Neuronal stem cell (in vitro differentiated cells): ENCODE results near the gene STXBP5.

Source experiments
- DNase-seq: peaks from one replicate; pipeline ENCODE4 v3.0.0-alpha.2; 2013; ENCODE audit warnings: low spot score
- H2AFZ ChIP-seq: one replicate; pipeline ENCODE4 v1.6.1; 2013; ENCODE audit warnings: mild to moderate bottlenecking, low read length, inconsistent platforms
- H2AK5ac ChIP-seq: 2 replicates; pipeline ENCODE4 v1.6.1; 2013; ENCODE audit warnings: low read depth, mild to moderate bottlenecking, inconsistent platforms, low read length, moderate library complexity, mixed read lengths
- H2BK120ac ChIP-seq: 2 replicates; pipeline ENCODE4 v1.6.1; 2013; ENCODE audit warnings: low read depth, mild to moderate bottlenecking, inconsistent platforms, low read length, moderate library complexity, mixed read lengths
- H2BK12ac ChIP-seq: one replicate; pipeline ENCODE4 v1.6.1; 2013; ENCODE audit warnings: low read length, inconsistent platforms
- H2BK15ac ChIP-seq: 2 replicates; pipeline ENCODE4 v1.6.1; 2013; ENCODE audit warnings: mild to moderate bottlenecking, low read length, inconsistent platforms, mixed read lengths
- H2BK5ac ChIP-seq: one replicate; pipeline ENCODE4 v1.6.1; 2013; ENCODE audit warnings: inconsistent platforms, mild to moderate bottlenecking, low read length, moderate library complexity
- H3K14ac ChIP-seq: one replicate; pipeline ENCODE4 v1.6.1; 2013; ENCODE audit warnings: low read length, inconsistent platforms
- H3K18ac ChIP-seq: 2 replicates; pipeline ENCODE4 v1.6.1; 2013; ENCODE audit warnings: low read length, inconsistent platforms
- H3K23ac ChIP-seq: 2 replicates; pipeline ENCODE4 v1.6.1; 2013; ENCODE audit warnings: low read depth, mild to moderate bottlenecking, mixed read lengths, low read length, inconsistent platforms; ENCODE audit not compliant: poor library complexity
- H3K27ac ChIP-seq: replicated peaks from 3 replicates; pipeline ENCODE4 v1.5.1; 2013; ENCODE audit warnings: low read length, inconsistent platforms
- H3K27me3 ChIP-seq, 3 experiments: 2 replicates each; pipeline ENCODE4 v1.6.1; 2013; ENCODE audit warnings: low read length in 3 of 3, mild to moderate bottlenecking in 2 of 3, inconsistent platforms in 1 of 3, low read depth in 1 of 3, mixed read lengths in 1 of 3, moderate library complexity in 1 of 3; ENCODE audit not compliant: control insufficient read depth in 3 of 3, insufficient read depth in 3 of 3
- H3K36me3 ChIP-seq, 2 donors: replicated peaks in 1 of 2; 2 replicates each; pipeline ENCODE4 v1.6.1; 2013; ENCODE audit warnings: low read length in 2 of 2; ENCODE audit not compliant: control insufficient read depth in 2 of 2, insufficient read depth in 2 of 2
- H3K4ac ChIP-seq: 2 replicates; pipeline ENCODE4 v1.6.1; 2013; ENCODE audit warnings: inconsistent platforms, mild to moderate bottlenecking, low read length, moderate library complexity
- H3K4me1 ChIP-seq, 2 donors: 1 replicate in 1 of 2; 2 replicates in 1 of 2; pipeline ENCODE4 v1.6.1; 2013; ENCODE audit warnings: low read length in 2 of 2, low read depth in 1 of 2; ENCODE audit not compliant: control insufficient read depth in 2 of 2, insufficient read depth in 1 of 2
- H3K4me2 ChIP-seq: one replicate; pipeline ENCODE4 v1.6.1; 2013; ENCODE audit warnings: mild to moderate bottlenecking, low read length, inconsistent platforms; ENCODE audit not compliant: insufficient read depth, poor library complexity, severe bottlenecking
- H3K4me3 ChIP-seq, 2 donors: 2 replicates each; pipeline ENCODE4 v1.5.1; 2013; ENCODE audit warnings: low read length in 2 of 2, mild to moderate bottlenecking in 2 of 2, inconsistent platforms in 1 of 2, moderate library complexity in 1 of 2
- H3K79me1 ChIP-seq: one replicate; pipeline ENCODE4 v1.6.1; 2013; ENCODE audit warnings: low read depth, mild to moderate bottlenecking, inconsistent platforms, low read length, moderate library complexity
- H3K9ac ChIP-seq: one replicate; pipeline ENCODE4 v1.6.1; 2013; ENCODE audit warnings: mild to moderate bottlenecking, low read depth, low read length, inconsistent platforms; ENCODE audit not compliant: poor library complexity
- H3K9me3 ChIP-seq, 2 donors: replicated peaks in 1 of 2; 2 replicates each; pipeline versions ENCODE3 to v1.6.1; 2013; ENCODE audit warnings: low read length in 2 of 2, mild to moderate bottlenecking in 2 of 2, inconsistent platforms in 1 of 2, low read depth in 1 of 2, mixed read lengths in 1 of 2, moderate library complexity in 1 of 2; ENCODE audit not compliant: control insufficient read depth in 2 of 2, insufficient read depth in 1 of 2
- H4K8ac ChIP-seq: one replicate; pipeline ENCODE4 v1.6.1; 2013; ENCODE audit warnings: low read depth, mild to moderate bottlenecking, inconsistent platforms, low read length, moderate library complexity
- H4K91ac ChIP-seq: one replicate; pipeline ENCODE4 v1.6.1; 2013; ENCODE audit warnings: low read length, low read depth, mild to moderate bottlenecking, inconsistent platforms; ENCODE audit not compliant: poor library complexity
- WGBS, 2 donors: extraction: QIAGEN DNeasy Blood & Tissue Kit; methylation state at CpG; one replicate each; pipeline ENCODE4 v1.1.7; 2013; ENCODE audit warnings: missing lambda C conversion rate in 2 of 2, mixed read lengths in 1 of 2; ENCODE audit not compliant: insufficient read length in 2 of 2, insufficient replicate concordance in 1 of 2; ENCODE audit errors: extremely low coverage in 2 of 2; 5-methylcytosine and 5-hydroxymethylcytosine counted together

STXBP5 gene

DNA sequence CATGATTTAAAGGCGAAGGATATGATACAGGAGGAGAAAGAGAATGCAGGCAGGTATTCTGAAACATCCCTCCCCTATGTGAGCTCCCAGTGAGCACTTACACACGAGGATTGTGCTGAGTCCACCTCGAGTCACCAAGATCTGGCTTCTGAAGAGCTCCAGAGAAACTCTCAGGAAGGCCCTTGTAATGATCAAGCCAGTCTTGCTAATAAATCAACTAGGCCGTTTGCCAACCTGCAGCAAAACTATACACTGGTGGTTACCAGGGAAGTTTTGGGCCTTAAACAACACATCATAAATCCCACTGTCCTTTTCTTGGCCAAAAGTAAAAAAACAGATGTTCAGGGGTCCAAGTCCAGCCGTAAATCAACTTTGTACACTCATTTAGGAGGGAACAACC is 79.2 kb downstream of the STXBP5 start:
- Histone ChIP-seq H2AK5ac (no peak overlapping the region), H2BK120ac (no peak overlapping the region), H3K4me1 (no peaks in the 10 kb centered on the region), H3K27me3 (no peaks in the 10 kb centered on the region), H4K91ac (no peak overlapping the region), H3K4ac (no peak overlapping the region), H3K9ac (no peak overlapping the region), H2BK12ac (no peak overlapping the region), H3K27ac (no peak overlapping the region), H2BK15ac (no peak overlapping the region), H3K14ac (no peak overlapping the region), H3K9me3 (peaks cover 3% of the 10 kb centered on the region in 2 donors), H3K23ac (no peak overlapping the region), H3K36me3 (peaks cover 3 to 15% of the 10 kb centered on the region in 2 donors), H4K8ac (no peak overlapping the region), H3K18ac (no peak overlapping the region), H3K79me1 (no peaks in the 10 kb centered on the region), H3K4me2 (no peak overlapping the region), H2BK5ac (no peak overlapping the region), H3K4me3 (no peak overlapping the region), H2AFZ (no peak overlapping the region)
- no peak for DNase-seq
- no CpG with 5 or more reads among the region's 5 CpGs for WGBS, 2 donors

- Histone ChIP-seq H3K4me3 (no peak overlapping the region), H3K4me1 (no peaks in the 10 kb centered on the region), H4K91ac (no peak overlapping the region), H2AFZ (no peak overlapping the region), H3K18ac (no peak overlapping the region), H3K14ac (no peak overlapping the region), H3K27ac (no peak overlapping the region), H3K27me3 (no peaks in the 10 kb centered on the region), H2BK15ac (no peak overlapping the region), H3K9ac (no peak overlapping the region), H2BK120ac (no peak overlapping the region), H2AK5ac (no peak overlapping the region), H3K23ac (no peak overlapping the region), H2BK12ac (no peak overlapping the region), H3K4ac (no peak overlapping the region), H3K9me3 (no peaks in the 10 kb centered on the region), H3K4me2 (no peak overlapping the region), H3K79me1 (no peaks in the 10 kb centered on the region), H3K36me3 (peaks cover 0 to 3% of the 10 kb centered on the region in 2 donors), H4K8ac (no peak overlapping the region), H2BK5ac (no peak overlapping the region)
- no peak for DNase-seq
- WGBS, 2 donors = no CpG with 5 or more reads among the region's 3 CpGs
These were observed 81.1 kb downstream of the STXBP5 start for GRCh38 chr6:147285087-147285855.

DNA sequence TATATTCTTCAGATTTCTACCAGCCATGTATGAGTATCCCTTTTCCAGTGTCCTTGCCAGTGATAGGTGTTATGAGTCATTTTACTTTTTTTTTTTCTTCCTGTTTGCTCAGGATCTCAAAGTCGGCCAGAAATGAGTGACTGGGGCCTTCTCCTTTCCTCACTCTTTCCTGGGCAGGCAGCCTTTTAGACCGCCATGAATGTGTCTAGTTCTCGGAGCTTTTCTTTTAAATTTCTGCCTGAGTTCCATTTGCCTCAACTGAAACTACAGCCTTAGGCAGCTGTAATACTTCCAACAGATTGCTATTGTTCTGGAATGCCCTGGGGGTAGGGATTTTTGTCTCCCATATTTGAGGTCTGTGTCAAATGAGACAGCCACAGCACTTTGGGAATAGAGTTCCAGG is 83.7 kb downstream of the STXBP5 start:
- H3K14ac ChIP-seq = no peak overlapping the region
- no peak overlapping the region for H3K23ac ChIP-seq
- H3K4me2 ChIP-seq = no peak overlapping the region
- no peak overlapping the region for H2AFZ ChIP-seq
- H3K18ac ChIP-seq = no peak overlapping the region
- H2BK120ac ChIP-seq = no peak overlapping the region
- no peak overlapping the region for H3K27ac ChIP-seq
- no peak for DNase-seq
- H2BK15ac ChIP-seq = no peak overlapping the region
- H3K79me1 ChIP-seq = no peaks in the 10 kb centered on the region
- H2BK12ac ChIP-seq = no peak overlapping the region
- no CpG with 5 or more reads among the region's 3 CpGs for WGBS, 2 donors
- H4K8ac ChIP-seq = no peak overlapping the region
- H3K9me3 ChIP-seq = no peaks in the 10 kb centered on the region
- H4K91ac ChIP-seq = no peak overlapping the region
- H3K4me3 ChIP-seq = no peak overlapping the region
- H3K9ac ChIP-seq = no peak overlapping the region
- H3K4me1 ChIP-seq = no peaks in the 10 kb centered on the region
- no peaks in the 10 kb centered on the region for H3K27me3 ChIP-seq
- peaks cover 0 to 3% of the 10 kb centered on the region in 2 donors for H3K36me3 ChIP-seq
- no peak overlapping the region for H3K4ac ChIP-seq
- no peak overlapping the region for H2AK5ac ChIP-seq
- no peak overlapping the region for H2BK5ac ChIP-seq

GRCh38 chr6:147297124-147297523 is 92.9 kb downstream of the STXBP5 start:
- H3K9me3 ChIP-seq = peaks cover 11 to 28% of the 10 kb centered on the region in 2 donors
- no peak overlapping the region for H2AFZ ChIP-seq
- H3K4me2 ChIP-seq = no peak overlapping the region
- H3K18ac ChIP-seq = no peak overlapping the region
- no peak overlapping the region for H3K4me3 ChIP-seq
- no peak overlapping the region for H3K27ac ChIP-seq
- no peak overlapping the region for H2AK5ac ChIP-seq
- no CpG with 5 or more reads among the region's 2 CpGs for WGBS, 2 donors
- H3K4ac ChIP-seq = no peak overlapping the region
- H3K9ac ChIP-seq = no peak overlapping the region
- no peaks in the 10 kb centered on the region for H3K27me3 ChIP-seq
- H4K91ac ChIP-seq = no peak overlapping the region
- no peak overlapping the region for H2BK5ac ChIP-seq
- no peak overlapping the region for H2BK12ac ChIP-seq
- H4K8ac ChIP-seq = no peak overlapping the region
- no peak overlapping the region for H3K23ac ChIP-seq
- H2BK15ac ChIP-seq = no peak overlapping the region
- H3K4me1 ChIP-seq = no peaks in the 10 kb centered on the region
- H3K36me3 ChIP-seq = peaks cover 0 to 12% of the 10 kb centered on the region in 2 donors
- no peak overlapping the region for H2BK120ac ChIP-seq
- no peaks in the 10 kb centered on the region for H3K79me1 ChIP-seq
- no peak for DNase-seq
- no peak overlapping the region for H3K14ac ChIP-seq
